GM12878 (cell line): ENCODE results near the gene CEP128. TPM values are rescaled to one million over a fixed set of nuclear protein-coding genes. Genes with fewer than 3 reads are reported as not detected.

Experiments
- ATAC-seq: fragments of 200-7000 bp; cut with Tn5 transposase; 3 replicates; pipeline ENCODE4 v1.9.1; 2020; ENCODE audit warnings: mild to moderate bottlenecking, moderate library complexity
- BruUV-seq: library from RNA; stranded (reverse); fragments of 400-500 nt; replicated peaks from 2 replicates; lab custom pipeline; 2021; lab: Mats Ljungman, UMichigan
- CTCF ChIA-PET: fragments of 300-600 bp; sonication (Branson Sonifier 250); formaldehyde crosslinking; extraction: SDS; loops from one replicate; lab custom pipeline; 2021; ENCODE audit warnings: inconsistent platforms; lab: Yijun Ruan, JAX
- POLR2A ChIA-PET: fragments of 350-600 bp; formaldehyde crosslinking; extraction: SDS; loops from one replicate; lab custom pipeline; 2021; ENCODE audit warnings: inconsistent platforms; lab: Charles Lee
- RAD21 ChIA-PET: fragments of 300-600 bp; sonication (Branson Sonifier 250); formaldehyde crosslinking; loops from one replicate; lab custom pipeline; 2023; ENCODE audit warnings: antibody characterized with exemption; ENCODE audit not compliant: unreplicated experiment; lab: Charles Lee
- SMC1A ChIA-PET: fragments of 300-600 bp; sonication (Branson Sonifier 250); formaldehyde crosslinking; loops from one replicate; lab custom pipeline; 2023; ENCODE audit not compliant: unreplicated experiment, uncharacterized antibody; lab: Charles Lee
- DNase-seq: peaks from one replicate; pipeline ENCODE4 v3.0.0-alpha.2; 2011; ENCODE audit warnings: low read depth, low spot score
- FAIRE-seq: peaks from 3 replicates; lab custom pipeline; 2011; peaks lifted over from hg19 to GRCh38; lab: Jason Lieb, UNC
- H2AFZ ChIP-seq: 2 replicates; pipeline ENCODE4 v1.6.0; 2011; ENCODE audit warnings: low read depth, low read length, control low read depth; ENCODE audit not compliant: control insufficient read depth
- H3K27ac ChIP-seq: 2 replicates; pipeline ENCODE4 v1.5.1; 2011; ENCODE audit warnings: control low read depth; ENCODE audit not compliant: control insufficient read depth, insufficient read depth
- H3K27me3 ChIP-seq, 2 experiments: replicated peaks in 1 of 2; 2 replicates each; pipeline versions ENCODE4 v1.6.0 to v1.6.1; 2011; ENCODE audit warnings: low read length in 1 of 2; ENCODE audit not compliant: control insufficient read depth in 2 of 2, insufficient read depth in 2 of 2
- H3K36me3 ChIP-seq, 2 experiments: 2 replicates each; pipeline ENCODE4 v1.5.1; 2011; ENCODE audit warnings: low read length in 1 of 2; ENCODE audit not compliant: control insufficient read depth in 2 of 2, insufficient read depth in 2 of 2
- H3K4me1 ChIP-seq: 2 replicates; pipeline ENCODE4 v1.6.1; 2011; ENCODE audit warnings: mild to moderate bottlenecking, low read length, moderate library complexity, mixed read lengths; ENCODE audit not compliant: control insufficient read depth, insufficient read depth
- H3K4me2 ChIP-seq: 2 replicates; pipeline ENCODE4 v1.6.0; 2011; ENCODE audit warnings: control low read depth; ENCODE audit not compliant: control insufficient read depth, insufficient read depth
- H3K4me3 ChIP-seq: fragments of 200-600 bp; sonication (generic); 2 replicates; pipeline ENCODE4 v1.5.1; 2016
- H3K79me2 ChIP-seq: 2 replicates; pipeline ENCODE4 v1.6.0; 2011; ENCODE audit warnings: low read length; ENCODE audit not compliant: control insufficient read depth, insufficient read depth
- H3K9ac ChIP-seq: 2 replicates; pipeline ENCODE4 v1.8.0; 2011; ENCODE audit warnings: low read length, control low read depth, mixed read lengths; ENCODE audit not compliant: control insufficient read depth, insufficient read depth
- H3K9me3 ChIP-seq: replicated peaks from 3 replicates; pipeline ENCODE4 v1.5.1; 2011; ENCODE audit warnings: mild to moderate bottlenecking, low read length; ENCODE audit not compliant: control insufficient read depth, insufficient read depth
- H4K20me1 ChIP-seq: 2 replicates; pipeline ENCODE4 v1.6.0; 2011; ENCODE audit not compliant: control insufficient read depth, insufficient read depth
- CREM ChIP-seq: IDR thresholded peaks from 2 replicates; pipeline ENCODE4 v1.6.1; 2014; ENCODE audit warnings: antibody characterized with exemption, low read depth
- PAX5 ChIP-seq: IDR thresholded peaks from 2 replicates; pipeline ENCODE4 v1.6.1; 2011; ENCODE audit warnings: low read depth, low read length, borderline replicate concordance
- RAD21 ChIP-seq: IDR thresholded peaks from 2 replicates; pipeline ENCODE4 v1.6.1; 2011; ENCODE audit warnings: mild to moderate bottlenecking, low read depth, low read length, moderate library complexity; ENCODE audit not compliant: insufficient read depth
- SP1 ChIP-seq: IDR thresholded peaks from one replicate; pipeline ENCODE4 v1.6.1; 2011; ENCODE audit warnings: low read depth, low read length
- WGBS: methylation state at CpG from one replicate; pipeline ENCODE4 v1.1.6; 2016; ENCODE audit warnings: low lambda C conversion rate; ENCODE audit not compliant: insufficient replicate concordance, insufficient coverage; ENCODE audit errors: missing lambda C conversion rate; 5-methylcytosine and 5-hydroxymethylcytosine counted together
- in situ Hi-C: fragments of 300-500 bp; cut with MboI; formaldehyde crosslinking; loops from 9 replicates; pipeline ENCODE4 v1.14.3; 2018; ENCODE audit warnings: mixed read lengths
- intact Hi-C: fragments of 100-400 bp; cut with micrococcal nuclease; formaldehyde crosslinking; loops from one replicate; pipeline ENCODE4 v1.14.2; 2022; ENCODE audit not compliant: unreplicated experiment
- polyA plus RNA-seq, 11 experiments: library from polyadenylated mRNA; depleted of rRNA in 4 of 11; unstranded in 6 of 11; stranded (reverse) in 5 of 11; fragments of >200 nt; fragmentation: Nextera tagmentation in 4 of 11; fragmentation: Illumina TruSeq in 1 of 11; extraction: Ambion mirVana in 4 of 11; extraction: Trizol in 1 of 11; gene quantifications; 1 replicate in 1 of 11; 2 replicates in 10 of 11; pipeline versions ENCODE4 v1.2.1 to v1.2.3, GENCODE V29; 2011 to 2016; ENCODE audit warnings: inconsistent platforms in 2 of 11, missing spikeins in 2 of 11, low read depth in 1 of 11
- total RNA-seq, 4 experiments: library from RNA; depleted of rRNA in 3 of 4; stranded (reverse); fragments of >200 nt in 3 of 4; fragmentation: Illumina TruSeq in 1 of 4; extraction: Trizol in 1 of 4; gene quantifications; 2 replicates each; pipeline versions ENCODE4 v1.2.1 to v1.2.3, GENCODE V29; 2013 to 2021
- TF ChIP-seq, protein P1 (sequence below): IDR thresholded peaks from 2 replicates; pipeline ENCODE4 v1.6.1; 2012; ENCODE audit warnings: low read depth, low read length, improper control_type of control experiment
- TF ChIP-seq, protein P2 (sequence below): IDR thresholded peaks from 2 replicates; pipeline ENCODE4 v1.6.1; 2011; ENCODE audit warnings: borderline replicate concordance, low read depth, mild to moderate bottlenecking, moderate library complexity, low read length; ENCODE audit not compliant: insufficient read depth, poor library complexity, severe bottlenecking
- TF ChIP-seq, protein P3 (sequence below): IDR thresholded peaks from 2 replicates; pipeline ENCODE4 v1.6.1; 2012; ENCODE audit warnings: improper control_type of control experiment, low read depth, low read length; ENCODE audit not compliant: insufficient replicate concordance

Gene CEP128
- total and polyA plus RNA-seq, 10 of the 15 experiments (the other 5 are each of a cell fraction or from before 2014, with no cell fraction given): 1.1 to 6.7 (median 3.4) TPM

DNA sequence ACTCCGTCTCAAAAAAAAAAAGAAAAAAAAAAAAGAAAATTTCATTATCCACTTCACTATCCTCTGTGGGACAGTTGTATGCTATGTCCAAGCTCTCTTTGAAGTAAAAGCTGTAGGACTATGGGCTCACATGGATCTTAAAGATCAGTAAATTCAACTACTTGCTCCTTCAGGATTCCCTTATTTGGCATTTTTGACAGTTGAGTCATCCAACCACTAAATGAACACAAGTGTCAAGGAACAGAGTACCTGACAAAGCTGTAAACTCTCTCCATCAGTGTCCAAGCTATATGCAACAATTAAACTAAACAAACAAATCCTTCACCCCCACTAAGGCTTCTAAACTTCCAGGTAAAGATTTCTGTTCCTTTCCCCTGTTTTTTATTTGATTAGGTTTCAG lies 177.0 kb downstream of the CEP128 start:
- Histone ChIP-seq H3K27me3 (no peaks in the 10 kb centered on the region), H3K4me1 (no peaks in the 10 kb centered on the region), H4K20me1 (no peaks in the 10 kb centered on the region), H2AFZ (no peak overlapping the region), H3K36me3 (no peaks in the 10 kb centered on the region), H3K4me3 (no peak overlapping the region), H3K4me2 (no peak overlapping the region), H3K9me3 (no peaks in the 10 kb centered on the region), H3K27ac (no peak overlapping the region)
- RAD21 ChIA-PET: no interaction called here
- BruUV-seq: no TSS peak
- DNase-seq (no peak), ATAC-seq (no peak), FAIRE-seq (no peak)
- SMC1A ChIA-PET: no interaction called here
- POLR2A ChIA-PET: no interaction called here
- intact Hi-C loops: no loop called here
- CTCF ChIA-PET: no interaction called here
- in situ Hi-C loops: no loop called here
- TF ChIP-seq, protein P1, sequence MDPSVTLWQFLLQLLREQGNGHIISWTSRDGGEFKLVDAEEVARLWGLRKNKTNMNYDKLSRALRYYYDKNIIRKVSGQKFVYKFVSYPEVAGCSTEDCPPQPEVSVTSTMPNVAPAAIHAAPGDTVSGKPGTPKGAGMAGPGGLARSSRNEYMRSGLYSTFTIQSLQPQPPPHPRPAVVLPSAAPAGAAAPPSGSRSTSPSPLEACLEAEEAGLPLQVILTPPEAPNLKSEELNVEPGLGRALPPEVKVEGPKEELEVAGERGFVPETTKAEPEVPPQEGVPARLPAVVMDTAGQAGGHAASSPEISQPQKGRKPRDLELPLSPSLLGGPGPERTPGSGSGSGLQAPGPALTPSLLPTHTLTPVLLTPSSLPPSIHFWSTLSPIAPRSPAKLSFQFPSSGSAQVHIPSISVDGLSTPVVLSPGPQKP: no peak
- TF ChIP-seq RAD21: no peak
- TF ChIP-seq CREM: no peak
- TF ChIP-seq, protein P2, sequence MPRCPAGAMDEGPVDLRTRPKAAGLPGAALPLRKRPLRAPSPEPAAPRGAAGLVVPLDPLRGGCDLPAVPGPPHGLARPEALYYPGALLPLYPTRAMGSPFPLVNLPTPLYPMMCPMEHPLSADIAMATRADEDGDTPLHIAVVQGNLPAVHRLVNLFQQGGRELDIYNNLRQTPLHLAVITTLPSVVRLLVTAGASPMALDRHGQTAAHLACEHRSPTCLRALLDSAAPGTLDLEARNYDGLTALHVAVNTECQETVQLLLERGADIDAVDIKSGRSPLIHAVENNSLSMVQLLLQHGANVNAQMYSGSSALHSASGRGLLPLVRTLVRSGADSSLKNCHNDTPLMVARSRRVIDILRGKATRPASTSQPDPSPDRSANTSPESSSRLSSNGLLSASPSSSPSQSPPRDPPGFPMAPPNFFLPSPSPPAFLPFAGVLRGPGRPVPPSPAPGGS: no peak
- TF ChIP-seq, protein P3, sequence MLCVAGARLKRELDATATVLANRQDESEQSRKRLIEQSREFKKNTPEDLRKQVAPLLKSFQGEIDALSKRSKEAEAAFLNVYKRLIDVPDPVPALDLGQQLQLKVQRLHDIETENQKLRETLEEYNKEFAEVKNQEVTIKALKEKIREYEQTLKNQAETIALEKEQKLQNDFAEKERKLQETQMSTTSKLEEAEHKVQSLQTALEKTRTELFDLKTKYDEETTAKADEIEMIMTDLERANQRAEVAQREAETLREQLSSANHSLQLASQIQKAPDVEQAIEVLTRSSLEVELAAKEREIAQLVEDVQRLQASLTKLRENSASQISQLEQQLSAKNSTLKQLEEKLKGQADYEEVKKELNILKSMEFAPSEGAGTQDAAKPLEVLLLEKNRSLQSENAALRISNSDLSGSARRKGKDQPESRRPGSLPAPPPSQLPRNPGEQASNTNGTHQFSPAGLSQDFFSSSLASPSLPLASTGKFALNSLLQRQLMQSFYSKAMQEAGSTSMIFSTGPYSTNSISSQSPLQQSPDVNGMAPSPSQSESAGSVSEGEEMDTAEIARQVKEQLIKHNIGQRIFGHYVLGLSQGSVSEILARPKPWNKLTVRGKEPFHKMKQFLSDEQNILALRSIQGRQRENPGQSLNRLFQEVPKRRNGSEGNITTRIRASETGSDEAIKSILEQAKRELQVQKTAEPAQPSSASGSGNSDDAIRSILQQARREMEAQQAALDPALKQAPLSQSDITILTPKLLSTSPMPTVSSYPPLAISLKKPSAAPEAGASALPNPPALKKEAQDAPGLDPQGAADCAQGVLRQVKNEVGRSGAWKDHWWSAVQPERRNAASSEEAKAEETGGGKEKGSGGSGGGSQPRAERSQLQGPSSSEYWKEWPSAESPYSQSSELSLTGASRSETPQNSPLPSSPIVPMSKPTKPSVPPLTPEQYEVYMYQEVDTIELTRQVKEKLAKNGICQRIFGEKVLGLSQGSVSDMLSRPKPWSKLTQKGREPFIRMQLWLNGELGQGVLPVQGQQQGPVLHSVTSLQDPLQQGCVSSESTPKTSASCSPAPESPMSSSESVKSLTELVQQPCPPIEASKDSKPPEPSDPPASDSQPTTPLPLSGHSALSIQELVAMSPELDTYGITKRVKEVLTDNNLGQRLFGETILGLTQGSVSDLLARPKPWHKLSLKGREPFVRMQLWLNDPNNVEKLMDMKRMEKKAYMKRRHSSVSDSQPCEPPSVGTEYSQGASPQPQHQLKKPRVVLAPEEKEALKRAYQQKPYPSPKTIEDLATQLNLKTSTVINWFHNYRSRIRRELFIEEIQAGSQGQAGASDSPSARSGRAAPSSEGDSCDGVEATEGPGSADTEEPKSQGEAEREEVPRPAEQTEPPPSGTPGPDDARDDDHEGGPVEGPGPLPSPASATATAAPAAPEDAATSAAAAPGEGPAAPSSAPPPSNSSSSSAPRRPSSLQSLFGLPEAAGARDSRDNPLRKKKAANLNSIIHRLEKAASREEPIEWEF: no peak
- TF ChIP-seq SP1: no peak
- no peak for TF ChIP-seq PAX5
- TF ChIP-seq, all 136 proteins: peak for 0
- no peak overlapping the region for H3K9ac ChIP-seq
- WGBS: no CpG with 5 or more reads among the region's 1 CpG
- H3K79me2 ChIP-seq: no peaks in the 10 kb centered on the region
